GM12892 (cell line): Measurements from ENCODE around the gene GAS7.

ENCODE experiments used
- POLR2AphosphoS5 ChIP-seq: IDR thresholded peaks from 2 replicates; pipeline ENCODE4 v1.6.1; 2011; ENCODE audit warnings: low read depth, low read length, control low read depth
- TAF1 ChIP-seq: IDR thresholded peaks from 2 replicates; pipeline ENCODE4 v1.6.1; 2011; ENCODE audit warnings: low read depth, mild to moderate bottlenecking, control low read depth, low read length, borderline replicate concordance

GRCh38 chr17:10112962-10113361, 85.4 kb downstream of the GAS7 start:
- TF ChIP-seq POLR2AphosphoS5 (no peak), TAF1 (no peak)
